Brain microvascular endothelial cell (primary cell): Measurements from ENCODE around the gene USP1.
A peak's percentile ranks its signal among the peaks of the same experiment; 100 is the strongest.

Experiments
- DNase-seq: peaks from one replicate; pipeline ENCODE4 v3.0.0-alpha.2; 2020
- H3K27ac ChIP-seq: fragments of 250-450 bp; sonication (Bioruptor Pico); 2 replicates; pipeline ENCODE4 v1.5.1; 2020; ENCODE audit warnings: mild to moderate bottlenecking, moderate library complexity
- H3K27me3 ChIP-seq: fragments of 250-450 bp; sonication (Bioruptor Pico); replicated peaks from 2 replicates; pipeline ENCODE4 v1.5.1; 2020; ENCODE audit warnings: mild to moderate bottlenecking
- H3K36me3 ChIP-seq: fragments of 250-450 bp; sonication (Bioruptor Pico); replicated peaks from 2 replicates; pipeline ENCODE4 v1.5.1; 2020; ENCODE audit warnings: mild to moderate bottlenecking
- H3K4me3 ChIP-seq: 2 replicates; pipeline ENCODE4 v1.5.1; 2011; ENCODE audit warnings: low read depth, mild to moderate bottlenecking, control low read depth, low read length, moderate library complexity
- CTCF ChIP-seq: IDR thresholded peaks from 2 replicates; pipeline ENCODE4 v1.5.1; 2011; ENCODE audit warnings: low read depth, mild to moderate bottlenecking, moderate library complexity, low read length, control low read depth, inconsistent platforms; ENCODE audit errors: missing control alignments
- in situ Hi-C: cut with HindIII; loops from 2 replicates; pipeline ENCODE4 v1.10.0; 2017; ENCODE audit warnings: low sequenced_read_pairs, low pct_ligation_motif_present

Gene USP1

GRCh38 chr1:62394646-62395045 lies 42.2 kb upstream of the USP1 start:
- DNase-seq: no peak
- TF ChIP-seq CTCF: no peak
- H3K36me3 ChIP-seq: no peaks in the 10 kb centered on the region
- H3K4me3 ChIP-seq: no peak overlapping the region
- in situ Hi-C loops: no loop called here
- H3K27me3 ChIP-seq: no peaks in the 10 kb centered on the region
- H3K27ac ChIP-seq: no peak overlapping the region

GRCh38 chr1:62395291-62395690 lies 41.6 kb upstream of the USP1 start:
- TF ChIP-seq CTCF: no peak
- no peak overlapping the region for H3K4me3 ChIP-seq
- DNase-seq: no peak
- in situ Hi-C loops: no loop called here
- no peaks in the 10 kb centered on the region for H3K36me3 ChIP-seq
- H3K27ac ChIP-seq: no peak overlapping the region
- H3K27me3 ChIP-seq: no peaks in the 10 kb centered on the region

- DNase-seq: no peak
- Histone ChIP-seq H3K27me3 (no peaks in the 10 kb centered on the region), H3K4me3 (no peak overlapping the region), H3K36me3 (no peaks in the 10 kb centered on the region), H3K27ac (no peak overlapping the region)
- no peak for TF ChIP-seq CTCF
- in situ Hi-C loops: no loop called here
These were observed 40.0 kb upstream of the USP1 start for GRCh38 chr1:62396871-62397270.

- Histone ChIP-seq H3K36me3 (no peaks in the 10 kb centered on the region), H3K27ac (no peak overlapping the region), H3K27me3 (no peaks in the 10 kb centered on the region), H3K4me3 (no peak overlapping the region)
- TF ChIP-seq CTCF: no peak
- in situ Hi-C loops: no loop called here
- DNase-seq: no peak
These were observed 39.5 kb upstream of the USP1 start for GRCh38 chr1:62397301-62397700.

- TF ChIP-seq CTCF: no peak
- peak; percentile 60 for DNase-seq
- H3K27me3 ChIP-seq: no peaks in the 10 kb centered on the region
These were observed 38.5 kb upstream of the USP1 start for GRCh38 chr1:62398377-62398776.

DNA sequence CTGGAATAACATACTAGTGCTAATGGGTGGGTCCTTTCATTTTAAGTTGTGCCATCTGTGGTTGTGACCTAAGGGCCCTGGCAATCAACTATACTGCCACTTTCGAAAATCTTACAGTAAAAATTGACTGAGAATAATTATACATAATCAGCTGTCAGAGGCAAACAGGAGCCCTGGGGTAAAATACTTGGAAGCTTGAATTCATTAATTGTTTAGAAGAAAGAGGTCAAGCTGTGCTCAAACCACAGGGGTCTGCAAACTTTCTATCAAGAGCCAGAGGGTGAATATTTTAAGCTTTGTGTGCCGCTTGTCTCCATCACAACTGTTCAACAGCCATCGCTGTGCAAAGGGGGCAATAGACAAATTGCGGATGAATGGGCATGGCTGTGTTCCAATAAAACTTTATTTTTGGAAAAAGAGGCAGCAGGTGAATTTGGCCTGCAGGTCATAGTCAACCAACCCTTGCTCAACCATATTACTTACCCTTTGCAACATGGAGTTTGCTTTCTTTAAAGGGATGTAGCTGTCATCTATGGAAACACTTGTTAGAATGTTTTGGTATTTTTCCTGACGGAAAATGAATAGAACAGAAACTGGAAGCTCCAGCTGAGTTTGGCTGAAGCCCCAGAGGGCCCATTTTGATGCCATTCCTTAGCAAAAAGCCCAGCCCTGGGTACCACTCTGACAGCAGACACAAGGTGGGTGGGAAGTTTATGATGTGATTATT lies 35.7 kb upstream of the USP1 start:
- no peak for DNase-seq
- no peaks in the 10 kb centered on the region for H3K27me3 ChIP-seq
- in situ Hi-C loops: no loop called here
- no peak overlapping the region for H3K4me3 ChIP-seq
- TF ChIP-seq CTCF: no peak
- H3K27ac ChIP-seq: no peak overlapping the region
- no peaks in the 10 kb centered on the region for H3K36me3 ChIP-seq

More at GRCh38 chr1:62398377-62398776, 38.5 kb upstream of the USP1 start:
- Histone ChIP-seq H3K27ac (no peak overlapping the region), H3K36me3 (no peaks in the 10 kb centered on the region), H3K4me3 (no peak overlapping the region)
- in situ Hi-C loops: no loop called here
